ENCODE data around the gene CCT8. TPM values are rescaled to one million over a fixed set of nuclear protein-coding genes. Genes with fewer than 3 reads are reported as not detected.

CCT8 gene
- total and polyA plus RNA-seq, 2 of the 4 experiments (the other 2 are of a cell fraction), result 172 to 192 TPM

DNA sequence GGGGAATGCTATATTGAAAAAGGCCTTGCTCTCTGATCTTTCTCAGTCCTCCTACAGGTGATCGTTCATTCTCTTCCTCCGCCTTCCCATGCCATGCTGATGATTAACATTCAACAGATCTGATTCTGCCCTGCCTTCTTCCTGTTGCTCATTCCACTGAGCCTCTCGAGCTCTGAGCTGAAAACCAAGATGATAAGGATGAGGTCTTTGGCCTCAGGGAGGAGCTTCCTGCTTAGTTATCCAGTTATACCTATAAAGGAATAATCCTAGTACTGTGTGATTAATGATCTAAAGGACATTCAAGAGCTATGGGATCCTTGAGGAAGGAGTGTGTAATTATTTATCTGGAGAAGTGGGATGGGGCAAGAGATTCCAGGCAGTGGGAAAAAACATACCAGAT, 31.8 kb upstream of the CCT8 start:
- H2BK5ac ChIP-seq (ENCODE audit: low read depth, low read length, poor library complexity, severe bottlenecking), result peak overlapping the region; percentile 63
- H3K27me3 ChIP-seq (ENCODE audit: control insufficient read depth, insufficient read depth, low read length), result no peaks in the 10 kb centered on the region
- ChIA-PET CTCF (interaction anchor here (1.2 to 1.4 kb wide), 2 partner anchors 10 to 15 kb away, joined by 3 to 7 read pairs; no protein-coding TSS in a partner anchor), POLR2A (ENCODE audit: unreplicated experiment) (interaction anchor here (1.5 kb wide), 1 partner anchor 9 kb away, joined by 6 read pairs; no protein-coding TSS in a partner anchor)
- no peak overlapping the region for H3K27ac ChIP-seq (ENCODE audit: insufficient read depth, low read length)
- H2BK15ac ChIP-seq (ENCODE audit: low read depth, low read length), result peak overlapping the region; percentile 87; the same call in 2 of the 3 replicates
- no peaks in the 10 kb centered on the region for H3K9me3 ChIP-seq (ENCODE audit: control insufficient read depth, insufficient read depth, low read length)
- peak overlapping the region; percentile 27 to 49; a peak in 2 of 4 replicates for H4K8ac ChIP-seq (ENCODE audit: low read depth in 2 of 2, low read length in 2 of 2)
- H3K4me2 ChIP-seq (ENCODE audit: low read depth, low read length), result no peak overlapping the region
- H3K4me3 ChIP-seq (ENCODE audit: insufficient read depth, low read depth, low read length), result no peak overlapping the region
- dilution Hi-C loops (cut with HindIII; ENCODE audit: low sequenced_read_pairs, unreplicated experiment) (no loop called here), in situ Hi-C loops (cut with MboI; ENCODE audit: low sequenced_read_pairs) (no loop called here), intact Hi-C loops (cut with micrococcal nuclease) (no loop called here)
- no peak for TF ChIP-seq SMC3 (IDR thresholded peaks at IDR 0.05; ENCODE audit: low read depth, low read length)
- no peak for TF ChIP-seq RCOR1 (IDR thresholded peaks at IDR 0.05; ENCODE audit: insufficient replicate concordance, low read length)
- no peak for TF ChIP-seq RFX5 (IDR thresholded peaks at IDR 0.05; ENCODE audit: low read depth, low read length)
- TF ChIP-seq MXI1 (IDR thresholded peaks at IDR 0.05; ENCODE audit: borderline replicate concordance, low read depth, low read length), result no peak
- TF ChIP-seq BHLHE40 (IDR thresholded peaks at IDR 0.05; ENCODE audit: low read depth, low read length), result no peak
- no peak for TF ChIP-seq FOS (IDR thresholded peaks at IDR 0.05; ENCODE audit: low read depth, low read length)
- H2AK5ac ChIP-seq (ENCODE audit: low read depth, low read length), result peak overlapping the region; percentile 5; the same call in 1 of the 2 replicates
- no CpG with 5 or more reads among the region's 3 CpGs for WGBS, 2 experiments (ENCODE audit: extremely low coverage in 2 of 2, insufficient read length in 1 of 2)
- H2AFZ ChIP-seq (replicated peaks; ENCODE audit: low read length, poor library complexity), result peak overlapping the region; percentile 63
- H3K9me1 ChIP-seq (ENCODE audit: insufficient read depth, low read length), result peaks cover 9% of the 10 kb centered on the region
- H4K20me1 ChIP-seq (ENCODE audit: insufficient read depth, low read length), result no peaks in the 10 kb centered on the region
- H3K23ac ChIP-seq (ENCODE audit: low read depth, low read length), result peak overlapping the region; percentile 40; the same call in 1 of the 2 replicates
- BruUV-seq (replicated peaks), result no TSS peak
- H3K18ac ChIP-seq (ENCODE audit: low read depth, low read length), result peak overlapping the region; percentile 13; the same call in 1 of the 2 replicates
- H3K4ac ChIP-seq (ENCODE audit: low read depth, low read length), result peak overlapping the region; percentile 64
- H4K5ac ChIP-seq (ENCODE audit: low read depth, low read length), result peak overlapping the region; percentile 34; the same call in 1 of the 2 replicates
- peak overlapping the region; percentile 83 for H2BK120ac ChIP-seq (ENCODE audit: low read depth, low read length)
- DNase-seq (peak; percentile 63), ATAC-seq (ENCODE audit: low read depth) (peak; percentile 71)
- peaks cover 13% of the 10 kb centered on the region; the same call in 1 of the 2 replicates for H3K4me1 ChIP-seq (ENCODE audit: control insufficient read depth, insufficient read depth, low read length)
- 0 out of 4 replicates have a peak, but pooled peaks cover 0 to 5% of the 10 kb centered on the region in 2 experiments for H3K79me1 ChIP-seq (ENCODE audit: low read depth in 1 of 2, low read length in 2 of 2)
- H3K14ac ChIP-seq (replicated peaks; ENCODE audit: low read depth, low read length), result peak overlapping the region; percentile 91
- H3K56ac ChIP-seq (ENCODE audit: extremely low read depth, insufficient read depth, low read length), result no peak overlapping the region
- H2AK9ac ChIP-seq (replicated peaks; ENCODE audit: low read depth, low read length, poor library complexity), result peak overlapping the region; percentile 60
- no peaks in the 10 kb centered on the region for H3K36me3 ChIP-seq (ENCODE audit: control insufficient read depth, insufficient read depth, low read length)
- no peak overlapping the region for H3K9ac ChIP-seq (ENCODE audit: low read depth, low read length)
- peak overlapping the region; percentile 33 for H4K91ac ChIP-seq (ENCODE audit: insufficient read depth, low read depth, low read length)
- peak overlapping the region; percentile 81 for H2BK20ac ChIP-seq (ENCODE audit: low read depth, low read length)

Measured in IMR-90 (cell line).